Thyroid gland (tissue), 4 donors: ENCODE results near the gene PPCS. TPM values are rescaled to one million over a fixed set of nuclear protein-coding genes. Genes with fewer than 3 reads are reported as not detected.
"Not testable (repeated sequence)": the region's sequence is repeated elsewhere in the genome, so short reads cannot be mapped to it uniquely, and the experiment has no call there.

Experiments used
- DNase-seq, 2 donors: peaks; one replicate each; pipeline ENCODE4 v3.0.0-alpha.2; 2019
- H3K27ac ChIP-seq, 3 donors: fragments of 200-600 bp; sonication (generic); 1 replicate in 2 of 3; 2 replicates in 1 of 3; pipeline ENCODE4 v1.5.1; 2016 to 2019; ENCODE audit warnings: mild to moderate bottlenecking in 1 of 3, moderate library complexity in 1 of 3
- H3K27me3 ChIP-seq: fragments of 200-600 bp; sonication (generic); one replicate; pipeline ENCODE4 v1.5.1; 2019
- H3K36me3 ChIP-seq, 2 donors: fragments of 200-600 bp; sonication (generic); one replicate each; pipeline ENCODE4 v1.5.1; 2016 to 2019
- H3K4me1 ChIP-seq, 2 donors: fragments of 200-600 bp; sonication (generic); one replicate each; pipeline ENCODE4 v1.5.1; 2017 to 2019
- H3K4me3 ChIP-seq, 3 donors: fragments of 200-600 bp; sonication (generic); replicated peaks in 1 of 3; 1 replicate in 2 of 3; 2 replicates in 1 of 3; pipeline ENCODE4 v1.5.1; 2016; ENCODE audit warnings: mild to moderate bottlenecking in 1 of 3
- H3K9me3 ChIP-seq: fragments of 200-600 bp; sonication (generic); one replicate; pipeline ENCODE4 v1.5.1; 2017
- POLR2A ChIP-seq, 2 donors: fragments of 450-650 bp; IDR thresholded peaks; one replicate each; pipeline ENCODE4 v1.6.1; 2017; ENCODE audit warnings: antibody characterized with exemption in 2 of 2, mild to moderate bottlenecking in 2 of 2, moderate library complexity in 1 of 2
- WGBS, 2 donors: methylation state at CpG; one replicate each; pipeline ENCODE4 v1.1.5; 2017; 5-methylcytosine and 5-hydroxymethylcytosine counted together
- intact Hi-C: fragments of 100-400 bp; cut with DNase I; formaldehyde crosslinking; loops from one replicate; pipeline ENCODE4 v1.15.1; 2023
- total RNA-seq, 4 donors: library from RNA; depleted of rRNA; stranded (reverse); fragments of >200 nt; gene quantifications; one replicate each; pipeline ENCODE4 v1.2.3, GENCODE V29; 2016
- TF ChIP-seq, protein P1 (sequence below), 6 experiments: fragments of 200-600 bp in 3 of 6; fragments of 450-650 bp in 3 of 6; sonication (generic) in 3 of 6; IDR thresholded peaks; one replicate each; pipeline ENCODE4 v1.5.1; 2016 to 2019; ENCODE audit warnings: antibody characterized with exemption in 6 of 6, mild to moderate bottlenecking in 2 of 6, inconsistent platforms in 1 of 6, moderate library complexity in 1 of 6

The PPCS gene
- total RNA-seq, 4 donors from 2014 or later, result 51.9 to 135 (median 89.8) TPM

GRCh38 chr1:42462828-42463763 lies 6.8 kb downstream of the PPCS start, which contains the start of gene CCDC30:
Gene CCDC30, plus strand, starts transcription at chr1:42463286. Its CDS starts 17,266 bp downstream, at chr1:42480552.
- TF ChIP-seq POLR2A (IDR thresholded peaks at IDR 0.05), result peak in 1 of 2 donors; percentile 63
- TF ChIP-seq, protein P1, sequence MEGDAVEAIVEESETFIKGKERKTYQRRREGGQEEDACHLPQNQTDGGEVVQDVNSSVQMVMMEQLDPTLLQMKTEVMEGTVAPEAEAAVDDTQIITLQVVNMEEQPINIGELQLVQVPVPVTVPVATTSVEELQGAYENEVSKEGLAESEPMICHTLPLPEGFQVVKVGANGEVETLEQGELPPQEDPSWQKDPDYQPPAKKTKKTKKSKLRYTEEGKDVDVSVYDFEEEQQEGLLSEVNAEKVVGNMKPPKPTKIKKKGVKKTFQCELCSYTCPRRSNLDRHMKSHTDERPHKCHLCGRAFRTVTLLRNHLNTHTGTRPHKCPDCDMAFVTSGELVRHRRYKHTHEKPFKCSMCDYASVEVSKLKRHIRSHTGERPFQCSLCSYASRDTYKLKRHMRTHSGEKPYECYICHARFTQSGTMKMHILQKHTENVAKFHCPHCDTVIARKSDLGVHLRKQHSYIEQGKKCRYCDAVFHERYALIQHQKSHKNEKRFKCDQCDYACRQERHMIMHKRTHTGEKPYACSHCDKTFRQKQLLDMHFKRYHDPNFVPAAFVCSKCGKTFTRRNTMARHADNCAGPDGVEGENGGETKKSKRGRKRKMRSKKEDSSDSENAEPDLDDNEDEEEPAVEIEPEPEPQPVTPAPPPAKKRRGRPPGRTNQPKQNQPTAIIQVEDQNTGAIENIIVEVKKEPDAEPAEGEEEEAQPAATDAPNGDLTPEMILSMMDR (IDR thresholded peaks at IDR 0.05), result no peak
- no peaks in the 10 kb centered on the region for H3K27me3 ChIP-seq
- peak within 1 kb of the TSS; percentile 26 to 51 (median 46) for H3K4me3 ChIP-seq
- peaks cover 14 to 15% of the 10 kb centered on the region in 2 donors for H3K4me1 ChIP-seq
- intact Hi-C loops, result no loop called here
- peak within 1 kb of the TSS; percentile 1 to 47 (median 37) for H3K27ac ChIP-seq
- DNase-seq, result peak; percentile 99 to 100
- H3K9me3 ChIP-seq, result no peaks in the 10 kb centered on the region
- 0 to 1% methylated on average over 39 to 50 of the region's 59 CpGs for WGBS, 2 donors
- H3K36me3 ChIP-seq, result peaks cover 3 to 11% of the 10 kb centered on the region in 2 donors

DNA sequence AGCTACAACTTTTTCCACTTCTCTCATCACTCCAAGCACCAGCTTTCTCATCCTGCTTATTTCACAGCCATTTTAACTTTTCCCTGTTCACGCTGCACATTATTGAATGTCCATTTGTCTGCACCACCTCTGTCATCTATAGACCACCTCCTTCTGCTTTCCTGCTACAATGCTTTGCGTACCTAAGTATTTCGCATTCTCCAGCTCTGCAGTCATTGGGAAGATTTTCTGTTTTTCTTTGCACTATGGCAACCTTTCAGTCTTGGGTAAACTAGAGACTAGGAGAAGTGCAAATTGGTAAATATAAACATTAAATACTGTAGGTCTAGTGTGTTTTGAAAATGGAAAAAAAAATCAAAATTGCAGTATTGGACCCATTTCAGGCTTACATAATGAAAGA lies 7.6 kb downstream of the PPCS start:
- no peak overlapping the region for H3K27ac ChIP-seq
- H3K4me3 ChIP-seq, result peak overlapping the region in 2 of 3 donors; percentile 46 to 51
- no peaks in the 10 kb centered on the region for H3K9me3 ChIP-seq
- peaks cover 14 to 15% of the 10 kb centered on the region in 2 donors for H3K4me1 ChIP-seq
- 39 to 43% methylated on average over 3 of the region's 3 CpGs for WGBS, 2 donors
- peaks cover 3 to 11% of the 10 kb centered on the region in 2 donors for H3K36me3 ChIP-seq
- intact Hi-C loops, result no loop called here
- H3K27me3 ChIP-seq, result no peaks in the 10 kb centered on the region
- DNase-seq, result no peak
- no peak for TF ChIP-seq POLR2A (IDR thresholded peaks at IDR 0.05)
- TF ChIP-seq, protein P1 (IDR thresholded peaks at IDR 0.05), result no peak

DNA sequence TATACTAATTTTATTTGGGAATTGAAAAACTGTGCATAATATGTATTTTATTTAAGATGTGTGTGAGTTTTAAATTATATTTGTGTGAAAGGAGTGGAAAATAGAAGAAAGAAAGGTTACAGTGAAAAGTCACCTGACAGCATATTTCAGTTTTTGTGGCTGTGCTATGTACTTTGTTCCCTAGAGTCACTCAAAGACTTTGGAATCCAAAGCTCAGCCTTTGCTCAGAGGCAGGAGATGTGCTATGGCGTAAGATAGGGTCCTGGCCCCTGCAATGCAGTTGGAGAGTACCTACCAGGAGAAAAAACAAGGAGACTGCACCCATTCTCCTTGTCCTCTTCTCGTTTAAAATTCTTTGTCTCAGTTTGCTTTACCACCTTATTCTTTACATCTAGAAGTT lies 9.7 kb downstream of the PPCS start:
- WGBS, 2 donors, result 70 to 77% methylated on average over 2 of the region's 2 CpGs
- H3K36me3 ChIP-seq, result no peaks in the 10 kb centered on the region
- H3K4me3 ChIP-seq, result no peak overlapping the region
- no peaks in the 10 kb centered on the region for H3K27me3 ChIP-seq
- intact Hi-C loops, result no loop called here
- H3K4me1 ChIP-seq, result peaks cover 14 to 15% of the 10 kb centered on the region in 2 donors
- DNase-seq, result no peak
- TF ChIP-seq POLR2A (IDR thresholded peaks at IDR 0.05), result no peak
- TF ChIP-seq, protein P1 (IDR thresholded peaks at IDR 0.05), result no peak
- H3K27ac ChIP-seq, result no peak overlapping the region
- H3K9me3 ChIP-seq, result no peaks in the 10 kb centered on the region

DNA sequence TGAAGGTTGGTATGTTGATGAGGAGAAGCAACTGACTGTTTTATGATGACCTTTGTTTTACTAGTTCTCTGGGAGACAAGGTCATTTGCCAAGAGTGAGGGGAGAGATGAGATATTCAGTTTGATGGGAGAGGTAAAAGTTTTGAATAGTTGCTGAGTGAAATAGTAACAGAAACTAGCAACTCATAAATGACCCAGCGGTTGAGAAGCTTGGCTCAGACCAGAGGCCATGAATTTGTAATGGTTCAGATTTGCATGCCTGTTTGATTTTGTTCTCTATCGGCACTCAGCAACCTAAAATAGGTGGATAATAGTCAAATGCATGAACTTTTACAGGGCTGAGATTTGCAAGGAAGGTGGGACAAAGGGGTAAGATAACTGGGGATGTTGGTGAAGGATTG lies 13.4 kb downstream of the PPCS start:
- no peak for DNase-seq
- TF ChIP-seq, protein P1 (IDR thresholded peaks at IDR 0.05), result no peak
- no peak for TF ChIP-seq POLR2A (IDR thresholded peaks at IDR 0.05)
- no peaks in the 10 kb centered on the region for H3K9me3 ChIP-seq
- H3K36me3 ChIP-seq, result no peaks in the 10 kb centered on the region
- intact Hi-C loops, result no loop called here
- no peaks in the 10 kb centered on the region for H3K27me3 ChIP-seq
- H3K4me1 ChIP-seq, result peaks cover 0 to 2% of the 10 kb centered on the region in 2 donors
- 90 to 92% methylated on average over 2 of the region's 2 CpGs for WGBS, 2 donors
- H3K4me3 ChIP-seq, result no peak overlapping the region
- H3K27ac ChIP-seq, result no peak overlapping the region

DNA sequence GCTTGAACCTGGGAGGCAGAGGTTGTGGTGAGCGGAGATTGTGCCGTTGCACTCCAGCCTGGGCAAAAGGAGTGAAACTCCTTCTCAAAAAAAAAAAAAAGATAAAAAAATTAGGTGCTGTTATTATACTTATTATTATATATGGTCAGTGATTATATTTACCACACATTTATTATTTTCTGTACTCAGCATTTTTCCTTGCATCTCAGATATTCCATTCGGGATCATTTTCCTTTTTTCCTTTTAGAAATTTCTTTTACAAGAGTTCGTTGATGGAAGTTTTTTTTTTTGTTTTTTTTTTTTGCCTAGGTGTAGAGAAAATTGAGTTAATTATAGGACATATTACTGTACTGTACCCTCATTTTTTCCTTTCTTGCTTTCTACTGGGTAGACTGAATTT lies 20.3 kb downstream of the PPCS start:
- WGBS, 2 donors, result 93 to 95% methylated on average over 4 of the region's 4 CpGs
- TF ChIP-seq POLR2A (IDR thresholded peaks at IDR 0.05), result no peak
- TF ChIP-seq, protein P1 (IDR thresholded peaks at IDR 0.05), result no peak
- Histone ChIP-seq H3K27ac (no peak overlapping the region), H3K9me3 (no peaks in the 10 kb centered on the region), H3K4me3 (no peak overlapping the region), H3K4me1 (no peaks in the 10 kb centered on the region), H3K36me3 (peaks cover 0 to 4% of the 10 kb centered on the region in 2 donors), H3K27me3 (no peaks in the 10 kb centered on the region)
- no peak for DNase-seq
- intact Hi-C loops, result no loop called here

DNA sequence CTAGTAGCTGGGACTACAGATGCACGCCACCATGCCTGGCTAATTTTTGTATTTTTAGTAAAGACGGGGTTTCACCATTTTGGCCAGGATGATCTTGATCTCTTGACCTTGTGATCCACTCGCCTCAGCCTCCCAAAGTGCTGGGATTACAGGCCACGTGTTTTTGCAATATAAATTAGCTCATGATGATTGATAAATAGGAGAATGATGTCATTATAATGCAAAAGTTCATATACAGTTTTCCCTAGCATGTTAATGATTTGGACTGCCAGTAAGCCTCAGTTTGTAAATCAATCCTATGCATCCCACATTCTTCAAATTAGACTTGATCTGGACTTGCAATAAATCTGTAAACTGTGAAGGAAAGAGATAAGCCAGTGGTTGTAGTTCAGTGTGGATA lies 21.0 kb downstream of the PPCS start:
- 90 to 92% methylated on average over 4 of the region's 4 CpGs for WGBS, 2 donors
- H3K4me1 ChIP-seq, result not testable (repeated sequence)

More for the DNA sequence above, 21.0 kb downstream of the PPCS start:
- H3K27ac ChIP-seq, H3K27me3 ChIP-seq, DNase-seq, H3K36me3 ChIP-seq, H3K9me3 ChIP-seq, H3K4me3 ChIP-seq, intact Hi-C loops: not testable (repeated sequence)
